Right renal pelvis (tissue), 4 donors: Measurements from ENCODE around the gene CNEP1R1. TPM values are rescaled to one million over a fixed set of nuclear protein-coding genes. Genes with fewer than 3 reads are reported as not detected.

Experiments
- DNase-seq, 4 donors: peaks; one replicate each; pipeline ENCODE4 v3.0.0-alpha.2; 2013; ENCODE audit warnings: low read depth in 4 of 4, low spot score in 3 of 4, missing footprints in 1 of 4
- polyA plus RNA-seq, 4 donors: library from polyadenylated mRNA; unstranded; fragments of 120-200 nt; gene quantifications; one replicate each; pipeline ENCODE4 v1.2.1, GENCODE V29; 2013; ENCODE audit not compliant: insufficient read length in 4 of 4

Gene CNEP1R1
- polyA plus RNA-seq, 4 donors: 21.2 to 33.5 (median 27.0) TPM

GRCh38 chr16:50015631-50016030, 9.4 kb upstream of the CNEP1R1 start:
- DNase-seq: no peak

- no peak for DNase-seq
Observed at GRCh38 chr16:50017553-50017952, 7.5 kb upstream of the CNEP1R1 start.

GRCh38 chr16:50021544-50021943, 3.5 kb upstream of the CNEP1R1 start:
- DNase-seq: no peak

- no peak for DNase-seq
Observed at GRCh38 chr16:50023641-50024040, 1.4 kb upstream of the CNEP1R1 start.

- DNase-seq: no peak
Observed at GRCh38 chr16:50024207-50024606, 818 bp upstream of the CNEP1R1 start.

GRCh38 chr16:50025537-50025931, 509 bp downstream of the CNEP1R1 start:
- DNase-seq: peak in 2 of 4 donors; percentile 15 to 18

- no peak for DNase-seq
Observed at GRCh38 chr16:50027829-50028228, 2.8 kb downstream of the CNEP1R1 start.

- no peak for DNase-seq
Observed at GRCh38 chr16:50035468-50035992, 10.5 kb downstream of the CNEP1R1 start.

- DNase-seq: no peak
Observed at GRCh38 chr16:50036426-50036825, 11.4 kb downstream of the CNEP1R1 start.

GRCh38 chr16:50037662-50038220, 12.7 kb downstream of the CNEP1R1 start:
- no peak for DNase-seq

- no peak for DNase-seq
Observed at GRCh38 chr16:50038286-50038685, 13.3 kb downstream of the CNEP1R1 start.

GRCh38 chr16:50038756-50039529, 13.9 kb downstream of the CNEP1R1 start:
- no peak for DNase-seq

GRCh38 chr16:50040018-50040417, 15.0 kb downstream of the CNEP1R1 start:
- no peak for DNase-seq

- no peak for DNase-seq
Observed at GRCh38 chr16:50040710-50041109, 15.7 kb downstream of the CNEP1R1 start.

- DNase-seq: no peak
Observed at GRCh38 chr16:50043358-50043757, 18.3 kb downstream of the CNEP1R1 start.

GRCh38 chr16:50045412-50045811, 20.4 kb downstream of the CNEP1R1 start:
- DNase-seq: no peak

- DNase-seq: no peak
Observed at GRCh38 chr16:50046853-50047252, 21.8 kb downstream of the CNEP1R1 start.

- no peak for DNase-seq
Observed at GRCh38 chr16:50047864-50048263, 22.8 kb downstream of the CNEP1R1 start.

- DNase-seq: no peak
Observed at GRCh38 chr16:50050802-50051201, 25.8 kb downstream of the CNEP1R1 start.

GRCh38 chr16:50056226-50056625, 31.2 kb downstream of the CNEP1R1 start:
- DNase-seq: no peak

- no peak for DNase-seq
Observed at GRCh38 chr16:50058091-50058771, 33.2 kb downstream of the CNEP1R1 start.

- no peak for DNase-seq
Observed at GRCh38 chr16:50059111-50059510, 34.1 kb downstream of the CNEP1R1 start.
